Smooth muscle cell of the brain vasculature (primary cell): ENCODE results near the gene CXCL12.

ENCODE experiments used
- DNase-seq: peaks from one replicate; pipeline ENCODE4 v3.0.0-alpha.2; 2012; ENCODE audit warnings: low read depth, low spot score

CXCL12 gene

GRCh38 chr10:44385026-44385695 is at the start of gene CXCL12:
TSS of gene CXCL12 (minus strand) at chr10:44385097. CDS start at chr10:44385005, 92 bp downstream.
- no peak for DNase-seq

GRCh38 chr10:44427479-44427878 is 42.6 kb upstream of the CXCL12 start:
- no peak for DNase-seq

- DNase-seq: no peak
Observed at GRCh38 chr10:44427037-44427436, 42.1 kb upstream of the CXCL12 start.

GRCh38 chr10:44426247-44427034 is 41.5 kb upstream of the CXCL12 start:
- DNase-seq: no peak

- no peak for DNase-seq
Observed at GRCh38 chr10:44425466-44425865, 40.6 kb upstream of the CXCL12 start.

- DNase-seq: no peak
Observed at GRCh38 chr10:44424957-44425356, 40.1 kb upstream of the CXCL12 start.

- DNase-seq: no peak
Observed at GRCh38 chr10:44424298-44424697, 39.4 kb upstream of the CXCL12 start.

GRCh38 chr10:44422570-44423101 is 37.7 kb upstream of the CXCL12 start:
- DNase-seq: no peak

GRCh38 chr10:44422153-44422552 is 37.3 kb upstream of the CXCL12 start:
- no peak for DNase-seq

- DNase-seq: no peak
Observed at GRCh38 chr10:44419790-44420549, 35.1 kb upstream of the CXCL12 start.

- no peak for DNase-seq
Observed at GRCh38 chr10:44418637-44419036, 33.7 kb upstream of the CXCL12 start.

GRCh38 chr10:44417761-44418160 is 32.9 kb upstream of the CXCL12 start:
- DNase-seq: no peak

- no peak for DNase-seq
Observed at GRCh38 chr10:44416936-44417335, 32.0 kb upstream of the CXCL12 start.

GRCh38 chr10:44416021-44416771 is 31.3 kb upstream of the CXCL12 start:
- no peak for DNase-seq

GRCh38 chr10:44415121-44415520 is 30.2 kb upstream of the CXCL12 start:
- DNase-seq: no peak

- no peak for DNase-seq
Observed at GRCh38 chr10:44413416-44413815, 28.5 kb upstream of the CXCL12 start.

- DNase-seq: no peak
Observed at GRCh38 chr10:44411251-44411650, 26.4 kb upstream of the CXCL12 start.

GRCh38 chr10:44404741-44405437 is 20.0 kb upstream of the CXCL12 start:
- no peak for DNase-seq

GRCh38 chr10:44402465-44403195 is 17.7 kb upstream of the CXCL12 start:
- DNase-seq: no peak

- no peak for DNase-seq
Observed at GRCh38 chr10:44400541-44400940, 15.6 kb upstream of the CXCL12 start.
